HUES6 (cell line): ENCODE measurements around the gene TMEM52.

Experiments
- H3K27ac ChIP-seq: 2 replicates; pipeline ENCODE4 v1.7.0; 2013; ENCODE audit warnings: low read depth, mild to moderate bottlenecking, low read length, inconsistent platforms
- H3K27me3 ChIP-seq: 2 replicates; pipeline ENCODE4 v1.6.1; 2013; ENCODE audit warnings: low read length; ENCODE audit not compliant: control insufficient read depth, insufficient read depth
- H3K36me3 ChIP-seq: 2 replicates; pipeline ENCODE4 v1.6.1; 2013; ENCODE audit warnings: low read length; ENCODE audit not compliant: control insufficient read depth, insufficient read depth
- H3K4me1 ChIP-seq: 2 replicates; pipeline ENCODE4 v1.6.1; 2013; ENCODE audit warnings: low read length; ENCODE audit not compliant: control insufficient read depth, insufficient read depth
- H3K4me3 ChIP-seq: 2 replicates; pipeline ENCODE4 v1.5.1; 2013; ENCODE audit warnings: low read depth, low read length
- H3K9ac ChIP-seq: one replicate; pipeline ENCODE4 v1.6.1; 2013; ENCODE audit warnings: mild to moderate bottlenecking, low read length
- H3K9me3 ChIP-seq: 2 replicates; pipeline ENCODE4 v1.6.1; 2013; ENCODE audit warnings: low read depth, low read length; ENCODE audit not compliant: control insufficient read depth, insufficient read depth

Gene TMEM52

DNA sequence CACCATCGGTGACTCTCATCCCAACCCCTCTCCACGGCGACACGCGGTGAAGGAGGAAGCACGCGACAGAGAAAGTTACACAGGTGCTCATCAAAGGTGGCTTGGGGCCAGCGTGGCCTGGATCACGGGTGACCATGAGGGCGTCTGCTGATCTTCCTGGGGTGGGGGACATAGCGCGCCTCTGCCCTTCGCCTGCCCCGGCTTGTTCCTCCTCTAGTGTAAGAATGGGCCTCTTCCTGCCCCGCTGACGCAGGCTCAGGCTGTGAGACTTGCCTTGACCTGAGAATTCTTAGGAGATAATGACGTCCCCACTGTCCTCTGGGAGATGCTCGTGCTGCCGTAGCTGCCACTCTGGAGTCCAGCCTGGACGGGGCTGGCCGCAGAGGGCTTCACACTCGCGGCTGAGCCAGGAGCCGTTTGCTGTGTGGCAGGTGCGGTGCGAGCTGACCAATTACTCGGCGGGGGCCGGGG, 39.0 kb upstream of the TMEM52 start:
- H3K9me3 ChIP-seq, result 0 out of 2 replicates have a peak, but pooled peaks cover 6% of the 10 kb centered on the region
- H3K36me3 ChIP-seq, result no peaks in the 10 kb centered on the region
- H3K27me3 ChIP-seq, result no peaks in the 10 kb centered on the region
- H3K27ac ChIP-seq, result no peak overlapping the region
- H3K4me1 ChIP-seq, result peaks cover 15% of the 10 kb centered on the region
- H3K4me3 ChIP-seq, result no peak overlapping the region
- no peak overlapping the region for H3K9ac ChIP-seq

DNA sequence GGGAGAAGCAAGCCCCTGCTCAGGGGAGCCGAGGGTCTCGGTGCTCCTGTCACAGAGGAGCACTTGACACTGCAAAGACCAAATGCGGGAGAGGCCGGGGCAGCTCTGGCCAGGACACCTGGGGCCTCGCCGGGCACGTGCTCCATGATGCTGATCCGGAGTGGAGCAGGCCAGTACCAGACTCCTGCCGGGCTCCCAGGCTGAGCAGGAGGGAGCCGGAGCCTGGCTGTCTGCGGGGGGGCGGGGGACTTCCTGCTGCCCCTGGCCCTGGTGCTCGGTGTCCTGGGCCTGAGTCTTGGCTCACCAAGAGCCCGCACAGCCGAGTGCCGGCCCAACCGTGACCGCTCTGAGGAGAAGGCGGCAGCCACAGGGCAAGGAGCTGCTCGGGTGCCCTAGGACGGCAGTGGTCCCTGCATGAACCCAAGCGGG, 38.5 kb upstream of the TMEM52 start:
- Histone ChIP-seq H3K27me3 (no peaks in the 10 kb centered on the region), H3K9me3 (0 out of 2 replicates have a peak, but pooled peaks cover 6% of the 10 kb centered on the region), H3K4me3 (no peak overlapping the region), H3K27ac (no peak overlapping the region), H3K36me3 (no peaks in the 10 kb centered on the region), H3K4me1 (peaks cover 15% of the 10 kb centered on the region), H3K9ac (no peak overlapping the region)

DNA sequence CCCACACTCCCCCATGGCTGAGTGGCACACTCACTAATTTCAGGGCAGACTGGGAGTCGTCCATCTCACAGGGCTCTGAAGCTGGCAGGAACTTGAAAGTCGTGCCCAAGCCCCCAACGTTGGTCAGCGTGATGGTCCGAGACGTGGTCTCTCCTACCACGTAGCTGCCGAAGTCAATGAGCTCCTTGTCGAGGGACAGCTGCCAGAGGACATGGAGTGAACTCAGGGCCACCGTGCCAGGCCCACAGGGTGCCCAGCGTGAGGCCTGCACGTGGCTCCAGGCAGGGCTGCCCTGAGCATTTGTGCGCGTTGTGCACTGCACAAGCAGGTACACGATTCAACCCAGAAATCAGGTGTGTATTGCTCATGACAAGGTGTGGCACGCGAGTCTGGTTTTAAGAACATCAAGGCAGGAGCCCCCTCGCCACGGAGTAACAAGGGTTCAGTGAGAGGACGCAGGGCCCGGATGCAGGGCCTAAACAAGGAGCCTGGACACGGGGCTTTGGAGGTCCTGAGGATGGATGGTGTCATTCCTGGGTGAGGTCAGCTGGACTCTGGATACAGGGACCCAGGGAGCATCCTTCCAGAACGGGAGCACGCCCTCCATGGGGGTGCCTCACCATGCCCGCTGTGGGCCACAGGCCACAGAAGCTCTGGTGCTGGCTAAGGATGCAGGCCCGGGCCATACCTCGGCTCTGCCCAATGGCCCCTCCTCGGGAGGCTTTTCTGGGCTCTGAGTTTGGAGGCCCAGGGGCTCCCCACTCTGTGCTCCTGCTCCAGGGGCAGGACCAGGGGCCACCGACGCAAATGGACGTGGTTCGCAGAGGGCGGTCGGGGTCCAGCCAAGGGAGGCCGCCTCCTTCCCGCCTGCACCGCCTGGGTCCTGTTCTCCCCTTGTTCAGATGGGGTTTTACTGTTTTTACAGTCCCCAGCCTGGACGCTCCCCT, 37.8 kb upstream of the TMEM52 start:
- 0 out of 2 replicates have a peak, but pooled peaks cover 6% of the 10 kb centered on the region for H3K9me3 ChIP-seq

DNA sequence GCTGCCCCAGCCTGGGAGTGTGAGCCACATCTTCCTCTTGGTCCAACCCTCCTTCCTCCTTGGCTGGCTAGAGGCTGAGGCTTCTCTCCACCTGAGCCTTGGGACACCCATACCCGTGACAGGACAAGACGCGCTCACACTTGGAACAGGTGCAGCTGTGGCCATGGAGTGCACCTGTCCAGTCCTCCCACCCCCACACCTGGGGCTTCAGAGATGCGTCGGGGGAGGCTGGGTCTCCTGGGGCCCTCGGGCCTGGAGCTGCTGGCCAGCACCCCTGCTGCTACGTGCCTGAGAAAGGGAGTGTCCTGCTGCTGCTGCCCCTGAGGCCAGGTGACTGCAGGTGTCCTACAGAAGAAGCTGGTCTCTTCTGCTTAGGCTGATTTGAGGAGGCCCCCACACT, 37.0 kb upstream of the TMEM52 start:
- Histone ChIP-seq H3K4me1 (peaks cover 10% of the 10 kb centered on the region), H3K27ac (no peak overlapping the region), H3K27me3 (no peaks in the 10 kb centered on the region), H3K9ac (no peak overlapping the region), H3K4me3 (no peak overlapping the region), H3K36me3 (no peaks in the 10 kb centered on the region), H3K9me3 (0 out of 2 replicates have a peak, but pooled peaks cover 6% of the 10 kb centered on the region)

More for the DNA sequence above, 37.8 kb upstream of the TMEM52 start:
- Histone ChIP-seq H3K36me3 (no peaks in the 10 kb centered on the region), H3K4me3 (no peak overlapping the region), H3K4me1 (peaks cover 15% of the 10 kb centered on the region), H3K27ac (no peak overlapping the region), H3K9ac (no peak overlapping the region), H3K27me3 (no peaks in the 10 kb centered on the region)

DNA sequence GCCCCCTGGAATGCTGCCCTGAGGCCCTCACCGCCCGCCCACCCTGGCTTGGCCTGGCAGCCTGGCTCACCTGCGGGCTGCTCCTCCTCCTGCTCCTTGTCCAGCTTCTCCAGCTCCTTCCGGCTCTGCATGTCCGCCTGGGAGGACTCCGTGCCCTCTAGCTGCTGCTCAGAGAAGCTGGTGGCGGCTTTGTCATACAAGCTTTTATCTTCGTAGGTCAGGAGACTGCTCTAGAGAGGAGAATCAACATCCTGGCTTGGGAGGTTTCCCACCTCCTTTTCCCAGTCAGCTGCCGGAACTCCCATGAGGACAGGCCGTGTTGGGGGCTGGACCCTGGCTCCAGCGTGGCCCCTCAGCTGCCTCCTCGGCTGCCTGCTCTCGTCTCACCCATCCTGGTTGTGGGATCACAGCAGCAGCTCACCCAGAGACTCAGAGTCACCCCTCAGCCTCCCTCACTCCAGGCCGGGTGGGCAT, 36.6 kb upstream of the TMEM52 start:
- Histone ChIP-seq H3K9ac (no peak overlapping the region), H3K9me3 (0 out of 2 replicates have a peak, but pooled peaks cover 6% of the 10 kb centered on the region), H3K27me3 (no peaks in the 10 kb centered on the region), H3K4me1 (peaks cover 6% of the 10 kb centered on the region), H3K36me3 (no peaks in the 10 kb centered on the region), H3K4me3 (no peak overlapping the region), H3K27ac (no peak overlapping the region)

DNA sequence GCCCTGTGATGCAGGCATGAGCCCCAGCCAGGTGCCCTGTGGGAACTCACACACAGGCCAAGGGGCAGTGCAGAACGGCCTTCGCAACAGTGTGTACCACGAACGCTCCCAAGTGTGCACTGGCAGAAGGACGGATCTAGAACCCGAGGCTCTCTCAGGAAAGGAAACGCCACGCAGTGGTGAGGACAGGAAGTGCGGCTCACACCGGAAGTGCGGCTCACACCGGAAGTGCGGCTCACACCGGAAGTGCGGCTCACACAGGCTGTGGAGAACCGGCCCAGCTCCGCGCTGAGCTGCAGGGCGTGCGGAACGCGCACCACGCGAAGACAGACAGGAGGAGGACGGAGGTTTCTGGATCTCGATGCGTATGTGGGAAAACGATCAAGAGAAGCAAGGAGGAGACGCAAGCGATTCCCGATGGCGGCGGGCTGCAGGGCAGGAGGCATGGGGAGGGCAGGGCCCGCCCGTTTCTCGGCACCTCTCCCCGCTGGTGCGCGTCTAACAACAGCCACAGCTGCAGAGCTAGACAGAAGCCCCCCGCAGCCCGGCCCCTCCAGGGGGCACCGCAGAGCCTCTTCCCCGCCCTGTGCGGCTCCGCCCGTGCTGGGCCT, 35.9 kb upstream of the TMEM52 start:
- Histone ChIP-seq H3K9me3 (0 out of 2 replicates have a peak, but pooled peaks cover 6% of the 10 kb centered on the region), H3K36me3 (no peaks in the 10 kb centered on the region), H3K4me1 (no peaks in the 10 kb centered on the region; the same call in none of the 2 replicates), H3K27ac (no peak overlapping the region), H3K4me3 (no peak overlapping the region), H3K9ac (no peak overlapping the region), H3K27me3 (no peaks in the 10 kb centered on the region)

DNA sequence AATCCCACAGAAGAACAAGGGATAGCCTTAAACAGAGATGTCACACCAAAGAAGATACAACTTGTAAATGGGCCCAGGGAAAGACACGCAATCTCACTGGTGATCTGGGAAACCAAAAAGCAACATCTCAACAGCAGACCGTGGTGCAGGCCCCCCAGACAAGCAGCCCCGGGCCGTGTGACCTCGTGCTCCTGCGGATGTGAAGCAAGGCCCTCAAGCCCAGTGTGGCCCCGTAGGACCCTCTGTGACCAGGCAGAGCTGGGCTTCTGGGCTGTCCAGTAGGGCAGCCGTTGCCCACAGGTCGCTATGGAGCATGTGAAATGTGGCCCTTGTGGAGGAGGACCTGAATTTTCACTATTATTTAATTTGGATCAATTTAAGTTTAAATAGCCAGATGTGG, 34.9 kb upstream of the TMEM52 start:
- Histone ChIP-seq H3K4me1 (no peaks in the 10 kb centered on the region; the same call in 1 of the 2 replicates), H3K27me3 (no peaks in the 10 kb centered on the region), H3K27ac (no peak overlapping the region), H3K36me3 (no peaks in the 10 kb centered on the region), H3K4me3 (no peak overlapping the region), H3K9me3 (0 out of 2 replicates have a peak, but pooled peaks cover 6% of the 10 kb centered on the region), H3K9ac (no peak overlapping the region)

DNA sequence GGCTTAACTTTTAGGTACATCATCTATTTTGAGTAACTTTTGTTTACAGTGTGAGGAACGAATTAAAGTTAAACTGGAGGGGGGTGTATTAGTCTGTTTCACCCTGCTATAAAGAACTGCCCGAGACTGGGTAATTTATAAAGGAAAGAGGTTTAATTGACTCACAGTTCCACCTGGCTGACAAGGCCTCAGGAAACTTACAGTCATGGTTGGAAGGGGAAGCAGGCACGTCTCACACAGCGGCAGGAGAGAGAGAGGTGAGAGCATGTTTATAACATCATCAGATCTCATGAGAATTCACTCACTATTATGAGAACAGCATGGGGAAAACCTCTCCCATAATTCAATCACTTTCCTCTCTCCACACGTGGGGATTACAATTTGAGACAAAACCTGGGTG, 31.9 kb upstream of the TMEM52 start:
- Histone ChIP-seq H3K4me1 (no peaks in the 10 kb centered on the region; the same call in 1 of the 2 replicates), H3K36me3 (no peaks in the 10 kb centered on the region), H3K4me3 (no peak overlapping the region), H3K9me3 (0 out of 2 replicates have a peak, but pooled peaks cover 6% of the 10 kb centered on the region), H3K27ac (no peak overlapping the region), H3K27me3 (no peaks in the 10 kb centered on the region), H3K9ac (no peak overlapping the region)

DNA sequence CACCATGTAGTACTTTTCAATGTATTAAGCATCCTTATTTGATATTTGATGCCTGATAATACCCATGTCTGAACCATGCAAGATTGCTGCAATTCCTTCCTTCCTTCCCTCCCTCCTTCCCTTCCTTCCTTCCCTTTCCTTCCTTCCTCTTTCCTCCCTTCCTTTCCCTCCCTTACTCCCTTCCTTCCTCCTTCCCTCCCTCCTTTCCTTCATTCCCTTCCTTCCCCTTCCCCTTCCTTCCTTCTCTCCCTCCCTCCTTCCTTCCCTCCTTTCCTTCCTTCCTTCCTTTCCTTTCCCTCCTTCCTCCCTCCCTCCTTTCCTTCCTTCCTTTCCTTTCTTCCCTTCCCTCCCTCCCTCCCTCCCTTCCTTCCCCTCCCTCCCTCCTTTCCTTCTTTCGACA, 29.7 kb upstream of the TMEM52 start:
- no peak overlapping the region for H3K9ac ChIP-seq
- peaks cover 4% of the 10 kb centered on the region; the same call in 1 of the 2 replicates for H3K4me1 ChIP-seq
- H3K4me3 ChIP-seq, result no peak overlapping the region
- no peaks in the 10 kb centered on the region for H3K36me3 ChIP-seq
- no peak overlapping the region for H3K27ac ChIP-seq
- H3K9me3 ChIP-seq, result no peaks in the 10 kb centered on the region
- no peaks in the 10 kb centered on the region for H3K27me3 ChIP-seq

DNA sequence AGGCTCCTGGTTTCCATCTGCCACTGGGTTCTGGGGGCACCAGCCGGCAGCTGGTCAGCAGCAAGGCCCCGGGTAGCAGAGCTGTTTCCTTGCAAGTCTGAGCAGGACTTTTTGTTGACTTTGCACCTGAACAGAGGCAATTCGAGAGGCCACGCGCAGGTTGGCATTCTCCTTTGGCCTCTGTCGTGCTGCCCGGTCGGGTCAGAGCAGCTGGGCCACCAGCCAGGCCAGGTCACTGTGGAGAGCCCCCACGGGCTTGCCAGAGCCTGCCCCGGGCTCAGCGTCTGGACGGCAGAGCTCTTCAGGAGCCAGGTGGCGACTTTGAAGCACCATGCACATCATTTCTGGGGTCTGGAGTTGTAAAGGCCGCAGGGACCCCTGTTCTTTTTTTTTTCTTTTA, 28.4 kb upstream of the TMEM52 start:
- no peak overlapping the region for H3K9ac ChIP-seq
- H3K27ac ChIP-seq, result no peak overlapping the region
- no peaks in the 10 kb centered on the region for H3K27me3 ChIP-seq
- peaks cover 7% of the 10 kb centered on the region; the same call in 1 of the 2 replicates for H3K4me1 ChIP-seq
- no peaks in the 10 kb centered on the region for H3K36me3 ChIP-seq
- H3K4me3 ChIP-seq, result no peak overlapping the region
- H3K9me3 ChIP-seq, result no peaks in the 10 kb centered on the region
